Middle frontal gyrus (tissue), 1 donor: ENCODE results near the gene BLVRA.

Source experiments
- DNase-seq: peaks from one replicate; pipeline ENCODE4 v3.0.0-alpha.2; 2015; ENCODE audit warnings: low spot score; ENCODE audit errors: extremely low spot score

BLVRA gene

DNA sequence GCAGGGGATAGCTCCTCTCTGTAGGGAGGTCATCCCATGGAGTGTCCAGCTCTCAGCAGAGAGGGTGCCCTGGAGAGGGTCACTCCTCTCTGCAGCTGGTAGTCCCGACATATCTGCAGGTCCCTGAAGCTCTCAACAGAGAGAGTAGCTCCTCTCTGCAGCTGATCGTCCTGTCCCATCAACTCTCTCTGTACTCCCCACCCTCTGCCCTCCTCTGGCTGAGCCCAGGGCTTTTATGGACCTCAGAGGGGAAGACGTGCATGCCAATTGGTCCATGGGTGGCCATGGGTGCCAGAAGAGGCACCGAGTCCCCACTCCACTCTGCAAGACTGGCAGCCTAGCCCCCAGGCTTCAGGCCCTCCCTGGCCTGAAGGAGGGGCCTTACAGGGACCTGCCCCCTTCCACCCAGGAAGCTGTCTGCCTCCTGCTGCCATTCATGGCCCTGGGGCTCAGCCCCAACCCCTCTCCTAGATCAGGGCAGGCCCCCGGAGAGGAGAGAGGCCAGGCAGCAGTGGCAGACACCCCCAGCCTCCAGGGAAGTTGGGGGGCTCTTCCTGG is 9.0 kb upstream of the BLVRA start:
- DNase-seq: no peak

DNA sequence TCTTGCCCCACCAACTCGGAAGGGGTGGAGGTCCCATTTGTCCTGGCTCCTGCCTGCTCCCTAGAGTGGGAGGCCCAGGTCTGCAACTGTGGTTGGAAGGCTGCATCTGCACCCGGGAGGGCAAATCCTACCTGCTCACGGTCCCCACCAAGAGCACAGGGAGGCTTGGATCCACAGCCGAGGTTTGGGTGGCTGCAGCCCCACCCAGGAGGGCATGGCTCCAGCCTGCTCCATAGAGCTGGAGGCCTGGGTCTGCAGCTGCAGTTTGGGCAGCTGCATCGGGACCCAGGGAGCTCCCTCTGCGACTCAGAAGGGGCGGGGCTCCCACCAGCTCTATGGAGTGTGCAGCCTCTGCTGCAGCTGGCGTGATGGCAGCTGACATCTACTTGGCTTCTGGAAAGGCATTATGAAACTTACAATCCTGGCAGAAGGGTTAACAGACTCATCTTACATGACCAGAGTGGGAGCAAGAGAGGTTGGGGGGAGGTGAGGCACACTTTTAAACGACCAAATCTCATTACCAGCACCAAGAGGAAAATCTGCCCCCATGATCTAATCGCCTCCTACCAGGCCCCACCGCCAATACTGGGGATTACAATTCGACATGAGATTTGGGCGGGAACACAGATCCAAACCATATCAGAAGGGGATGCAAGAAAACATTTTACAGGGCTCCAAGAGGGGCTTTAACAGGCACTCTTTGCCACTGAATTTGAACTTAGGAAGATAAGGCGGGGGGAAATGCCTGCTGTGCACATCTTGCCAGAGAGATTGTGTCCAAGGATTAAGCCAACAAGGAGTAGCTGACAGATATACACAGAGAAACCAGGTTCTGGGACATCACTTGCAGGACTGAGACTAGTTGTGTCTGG is 8.2 kb upstream of the BLVRA start:
- DNase-seq: no peak

DNA sequence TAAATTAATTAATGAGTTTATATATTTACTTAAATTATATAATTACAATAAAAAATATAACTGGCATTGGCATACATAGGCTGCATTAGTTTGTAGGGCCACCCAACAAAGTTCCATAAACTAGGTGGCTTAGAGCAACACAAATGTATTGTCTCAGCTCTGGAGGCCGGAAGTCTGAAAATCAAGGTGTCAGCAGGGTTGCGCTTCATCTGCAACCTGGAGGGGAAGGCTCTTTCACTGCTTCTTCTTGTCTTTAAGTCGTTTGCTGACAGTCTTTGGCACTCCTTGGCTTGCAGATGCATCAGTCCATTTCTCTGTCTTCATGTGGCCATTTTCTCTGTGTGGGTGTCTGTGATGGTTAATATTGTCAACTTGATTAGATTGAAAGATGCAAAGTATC is 6.1 kb upstream of the BLVRA start:
- no peak for DNase-seq

DNA sequence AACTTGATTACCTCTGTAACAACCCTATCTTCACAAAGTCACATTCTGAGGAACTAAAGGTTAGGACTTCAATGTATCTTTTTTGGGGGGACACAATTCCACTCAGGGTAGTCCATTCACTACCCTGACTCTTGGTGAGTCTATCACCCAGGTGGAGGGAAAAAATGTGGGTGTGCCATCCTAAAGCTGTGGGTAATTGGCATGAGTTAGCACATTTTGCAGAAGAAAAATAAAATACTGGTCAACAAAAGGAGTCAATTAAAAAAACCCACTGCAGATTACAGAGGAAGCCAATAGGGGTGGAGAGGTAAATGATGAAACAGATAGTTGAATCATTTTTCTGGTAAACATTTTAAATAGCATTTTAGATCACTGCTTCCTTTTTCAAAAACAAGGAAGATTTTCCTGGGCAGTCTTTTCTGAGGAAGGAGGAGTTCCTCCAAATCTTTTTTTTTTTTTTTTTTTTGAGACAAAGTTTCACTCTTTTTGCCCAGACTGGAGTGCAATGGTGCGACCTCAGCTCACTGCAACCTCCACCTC is 5.1 kb upstream of the BLVRA start:
- DNase-seq: no peak

DNA sequence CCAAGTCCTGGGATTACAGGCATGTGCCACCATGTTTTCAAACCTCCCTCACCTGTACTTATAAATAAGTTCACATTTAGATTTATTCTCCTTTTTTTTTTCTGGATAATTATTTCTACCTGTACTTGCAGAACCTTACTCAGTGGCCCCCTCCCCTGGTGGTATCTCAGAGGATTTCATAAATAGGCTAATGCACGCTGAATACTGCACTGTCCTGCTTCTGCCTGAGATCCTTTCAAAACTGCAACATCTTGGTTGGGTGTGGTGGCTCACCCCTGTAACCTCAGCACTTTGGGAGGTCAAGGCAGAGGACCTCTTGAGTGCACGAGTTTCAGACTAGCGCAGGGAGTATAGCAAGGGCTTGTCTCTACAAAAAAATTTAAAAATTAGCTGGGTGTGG is 4.6 kb upstream of the BLVRA start:
- no peak for DNase-seq

DNA sequence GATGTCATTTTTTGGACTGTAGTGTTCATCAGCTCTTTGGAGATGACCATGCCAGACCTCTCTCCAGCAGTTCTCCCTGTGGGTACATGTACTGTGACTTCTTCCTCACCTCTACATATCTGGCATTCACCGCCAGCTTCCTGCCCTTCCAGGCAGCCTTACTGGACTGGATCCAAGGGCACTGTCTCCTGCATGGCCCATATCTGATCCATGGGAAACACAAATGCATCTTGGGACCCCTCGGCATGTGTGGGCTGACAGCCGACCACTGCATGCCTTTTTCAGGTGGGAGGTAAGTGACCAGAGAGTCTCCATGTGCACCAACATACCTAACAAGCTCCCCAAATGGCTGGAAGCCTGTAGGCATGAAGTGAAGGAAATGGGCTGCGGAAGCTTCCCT is 3.9 kb upstream of the BLVRA start:
- no peak for DNase-seq

DNA sequence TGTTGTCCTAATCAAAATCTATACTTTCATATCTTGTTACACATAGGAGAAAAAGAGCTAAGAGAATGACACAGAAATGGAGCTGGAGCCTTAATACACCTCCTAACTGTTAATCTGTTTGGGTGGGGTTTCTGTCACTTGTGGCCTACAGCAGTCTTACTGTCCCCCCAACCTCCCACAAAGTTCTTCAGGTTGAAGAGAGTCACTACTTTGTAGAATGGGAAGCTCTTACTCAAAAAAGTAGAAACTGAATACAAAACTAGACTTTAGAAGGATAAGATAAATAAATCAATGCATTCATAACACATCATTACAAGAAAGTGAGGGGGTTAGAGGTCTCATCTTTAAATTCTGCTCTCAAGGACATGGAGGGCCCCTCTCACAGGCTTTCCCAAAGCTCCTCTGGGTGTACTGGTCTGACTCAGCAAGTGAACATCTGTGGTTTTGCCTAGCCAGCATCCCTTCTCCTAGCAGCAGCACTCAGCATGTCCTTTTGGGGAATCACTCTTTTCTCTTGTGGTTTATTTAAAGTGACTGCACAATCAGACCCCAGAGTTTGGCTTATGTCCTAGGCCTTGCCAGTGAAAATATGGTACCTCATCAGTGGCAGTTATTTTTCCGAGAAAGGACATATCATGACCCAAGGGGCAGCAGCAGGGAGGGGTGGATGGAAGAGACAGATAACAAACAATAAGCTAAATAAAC is 2.0 kb upstream of the BLVRA start:
- DNase-seq: no peak

DNA sequence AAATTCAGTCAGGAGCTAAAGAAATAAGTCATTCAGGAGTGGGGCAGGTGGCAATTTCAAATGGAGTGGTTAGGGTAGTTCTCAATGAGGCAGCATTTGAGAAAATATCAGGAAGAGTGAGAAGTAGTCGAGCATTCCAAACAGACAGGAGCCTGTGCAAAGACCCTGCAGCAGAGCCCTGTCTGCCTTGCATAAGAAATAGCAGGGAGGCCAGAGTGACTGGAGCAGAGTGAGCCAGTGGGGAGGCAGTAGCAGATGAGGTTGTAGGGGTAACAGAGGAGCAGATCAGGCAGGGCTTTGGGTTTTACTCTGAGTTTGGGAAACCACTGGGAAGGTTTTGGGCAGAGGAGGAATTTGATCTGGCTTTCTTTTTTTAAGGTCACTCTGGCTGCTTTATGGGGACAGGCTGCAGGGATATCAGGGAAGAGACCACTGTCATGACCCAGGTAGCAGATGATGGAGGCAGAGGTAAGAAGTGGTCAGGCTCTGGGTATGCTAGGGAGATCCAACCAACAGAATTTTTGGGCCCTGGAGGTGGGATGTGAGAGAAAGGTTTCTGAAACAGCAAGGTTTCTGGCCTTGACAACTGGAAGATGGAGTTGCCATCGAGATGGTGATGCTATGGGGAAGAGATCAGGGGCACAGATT is 1.3 kb upstream of the BLVRA start:
- no peak for DNase-seq

DNA sequence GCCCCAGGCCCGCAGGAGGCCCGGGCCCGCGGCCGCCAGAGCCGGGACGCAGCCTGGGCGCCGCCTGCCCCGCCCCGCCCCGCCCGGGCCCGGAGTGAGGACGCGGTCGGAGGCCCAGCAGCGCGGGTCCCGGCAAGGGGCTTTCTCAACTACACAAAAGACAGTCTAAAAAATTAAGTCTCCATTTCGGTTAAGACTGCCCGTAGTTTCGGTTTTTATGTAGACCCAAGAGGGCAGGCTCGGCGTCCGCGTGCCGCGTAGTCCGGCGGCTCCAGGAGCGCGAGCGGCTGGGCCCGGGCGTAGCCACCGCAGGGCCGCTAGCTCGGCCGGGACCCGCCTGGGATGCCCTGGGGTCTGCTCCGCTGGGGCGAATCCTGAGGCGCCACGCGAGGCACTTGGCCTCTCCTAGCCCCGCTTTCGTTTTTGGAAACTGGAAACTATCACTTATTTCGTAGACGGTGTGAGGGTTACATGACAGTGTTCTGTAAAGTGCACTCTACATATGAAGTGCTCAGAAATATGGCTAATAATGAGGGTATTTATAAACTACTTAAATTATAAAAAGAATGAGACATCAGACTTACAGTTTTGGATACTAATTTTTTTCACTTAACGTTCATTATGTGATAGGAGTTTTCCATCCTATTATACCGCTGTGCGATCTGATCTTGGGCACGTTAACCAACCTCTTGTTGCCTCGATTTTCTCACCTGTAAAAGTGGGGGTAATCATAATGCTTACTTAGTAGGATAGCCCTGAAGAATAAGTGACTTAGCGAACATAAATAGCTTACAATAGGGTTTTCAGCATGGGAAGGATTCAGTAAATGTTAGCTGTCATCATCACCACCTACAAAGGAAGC is 573 bp downstream of the BLVRA start:
- no peak for DNase-seq

DNA sequence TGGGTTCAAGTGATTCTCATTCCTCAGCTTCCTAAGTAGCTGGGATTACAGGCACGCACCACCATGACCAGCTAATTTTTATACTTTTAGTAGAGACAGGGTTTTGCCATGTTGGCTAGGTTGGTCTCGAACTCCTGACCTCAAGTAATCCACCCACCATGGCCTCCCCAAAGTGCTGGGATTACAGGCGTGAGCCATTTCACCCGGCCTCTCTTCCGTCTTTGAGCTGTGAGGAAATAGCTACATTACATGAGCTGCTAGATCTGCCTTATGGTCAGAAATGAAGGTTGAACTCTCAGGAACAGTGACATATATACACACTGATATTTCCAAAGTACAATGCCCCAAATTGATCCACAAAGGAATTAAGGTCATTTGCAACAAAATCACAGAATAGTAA is 2.4 kb downstream of the BLVRA start:
- DNase-seq: no peak

DNA sequence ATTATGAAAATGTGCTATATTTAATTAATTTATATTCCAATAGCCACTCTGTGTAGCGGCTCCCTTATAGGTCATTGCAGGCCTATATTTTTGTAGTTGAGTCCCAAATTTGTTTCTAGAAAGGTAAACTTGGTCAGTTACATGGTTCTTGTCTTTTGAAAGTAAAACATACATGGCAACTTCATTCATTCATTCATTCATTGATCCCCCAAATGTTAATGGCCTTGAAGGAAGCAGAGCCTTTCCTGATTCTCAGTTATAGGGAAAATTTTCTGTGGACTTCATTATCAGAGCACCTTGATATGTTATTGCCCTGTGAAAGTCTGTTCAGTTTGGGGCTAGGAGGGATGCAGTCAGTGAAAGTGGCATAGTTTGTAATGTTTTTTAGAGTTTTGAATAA is 2.9 kb downstream of the BLVRA start:
- no peak for DNase-seq

DNA sequence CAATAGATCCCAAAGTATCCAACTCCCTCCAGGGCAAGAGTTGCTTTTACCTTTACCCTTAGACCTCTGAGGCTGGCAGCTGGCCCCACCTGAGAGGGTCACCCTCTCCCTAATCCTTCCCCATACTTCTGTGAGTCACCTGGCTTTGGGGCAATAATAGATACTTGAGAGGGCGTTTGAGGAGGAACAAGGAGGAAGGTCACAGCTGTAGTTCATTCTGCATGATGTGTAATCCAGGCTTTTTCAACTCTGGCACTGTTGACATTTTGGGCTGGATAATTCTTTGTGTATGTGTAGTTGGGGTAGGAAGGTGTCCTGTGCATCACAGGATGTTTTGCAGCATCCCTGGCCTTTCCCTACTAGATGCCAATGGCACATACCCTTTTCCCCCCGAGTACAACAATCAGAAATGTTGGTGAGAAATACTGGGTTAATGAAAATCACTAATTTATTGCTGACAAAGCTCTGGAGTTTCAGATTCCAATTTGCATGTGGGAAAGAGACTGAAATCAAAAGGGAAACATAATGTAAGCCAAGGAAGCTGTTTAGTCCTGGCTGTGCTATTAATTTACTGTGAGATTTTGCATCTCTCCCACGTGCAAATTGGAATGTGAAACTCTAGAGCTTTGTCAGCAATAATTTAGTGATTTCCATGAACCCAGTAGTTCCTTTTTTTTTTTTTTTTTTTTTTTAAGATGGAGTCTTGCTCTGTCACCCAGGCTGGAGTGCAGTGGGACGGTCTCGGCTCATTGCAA is 3.6 kb downstream of the BLVRA start:
- no peak for DNase-seq

DNA sequence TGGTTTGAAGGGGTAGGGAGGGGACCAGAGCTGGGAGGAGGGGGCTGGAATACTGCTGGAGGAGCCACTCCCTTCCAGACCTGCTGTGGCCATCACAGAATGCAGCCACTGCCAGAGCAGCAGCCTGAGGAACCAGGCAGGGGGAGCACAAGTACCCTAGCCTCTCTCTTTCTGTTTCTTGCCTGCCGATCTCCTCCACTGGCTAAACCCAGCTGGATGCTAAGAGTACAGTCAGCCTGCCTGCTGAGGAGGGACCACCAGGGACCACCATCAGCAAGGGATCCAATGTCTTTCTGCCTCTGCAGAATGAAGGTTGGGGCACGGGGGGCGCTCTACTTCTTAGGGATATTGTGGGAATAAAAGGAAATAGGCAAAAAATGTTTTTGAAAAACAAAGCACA is 4.7 kb downstream of the BLVRA start:
- no peak for DNase-seq

DNA sequence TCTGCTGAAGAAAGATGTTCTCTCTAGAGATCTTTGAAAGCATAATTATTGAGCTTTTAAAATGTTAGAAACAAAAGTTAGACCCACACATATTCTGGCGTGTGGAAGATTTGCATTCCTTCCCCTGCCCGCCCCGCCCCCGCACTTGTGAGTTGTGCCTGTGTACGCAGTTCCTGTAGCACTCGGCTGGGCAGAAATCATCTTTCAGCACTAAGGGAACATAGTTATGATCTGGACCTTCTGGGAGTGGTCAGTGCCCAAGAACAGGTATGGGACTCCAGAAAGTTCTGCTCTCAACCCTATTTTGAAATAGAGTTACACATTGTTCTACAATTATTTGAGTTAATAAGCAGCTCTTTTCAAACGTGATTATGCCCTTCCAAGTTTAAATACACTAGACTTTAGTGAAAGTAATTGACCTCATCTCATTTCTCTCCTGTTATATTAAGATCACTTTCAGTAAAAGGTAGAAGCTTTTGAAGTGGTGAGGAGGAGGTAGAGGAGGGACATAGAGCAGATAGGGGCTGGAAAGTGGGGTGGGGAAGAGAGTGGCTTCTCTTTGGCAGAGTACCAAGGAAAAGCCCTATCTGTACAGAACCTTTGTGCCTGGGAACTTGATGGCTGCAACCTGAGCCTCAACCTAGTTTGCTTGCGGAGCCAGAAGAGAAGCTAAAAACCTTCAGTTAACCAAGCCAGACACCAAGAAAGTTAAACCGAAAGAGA is 5.7 kb downstream of the BLVRA start:
- DNase-seq: no peak

DNA sequence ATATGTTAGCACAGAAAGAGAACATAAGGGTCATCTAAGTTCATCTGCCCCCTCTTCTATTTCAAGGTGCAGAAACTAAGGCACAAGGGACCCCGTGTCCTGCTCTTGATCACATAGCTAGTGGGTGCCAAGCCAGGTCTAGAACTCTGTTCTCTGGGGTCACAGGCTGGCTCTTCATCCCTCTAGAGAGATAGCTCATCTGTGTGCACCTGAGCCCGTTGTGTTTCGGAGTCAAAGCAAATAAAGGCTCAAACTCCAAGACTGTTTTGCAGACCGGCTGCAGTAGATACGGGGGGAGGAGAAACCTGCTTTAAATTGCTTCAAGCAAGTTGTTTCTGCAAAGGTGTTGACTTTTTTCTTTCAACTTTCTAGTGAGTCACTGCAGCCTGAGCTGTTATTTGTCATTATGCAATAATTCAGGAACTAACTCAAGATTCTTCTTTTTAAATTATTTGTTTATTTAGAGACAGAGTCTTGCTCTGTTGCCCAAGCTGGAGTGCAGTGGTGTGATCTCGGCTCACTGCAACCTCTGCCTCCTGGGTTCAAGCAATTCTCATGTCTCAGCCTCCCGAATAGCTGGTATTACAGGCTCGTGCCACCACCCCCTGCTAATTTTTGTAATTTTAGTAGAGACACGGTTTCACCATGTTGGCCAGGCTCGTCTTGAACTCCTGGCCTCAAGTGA is 6.5 kb downstream of the BLVRA start:
- no peak for DNase-seq

DNA sequence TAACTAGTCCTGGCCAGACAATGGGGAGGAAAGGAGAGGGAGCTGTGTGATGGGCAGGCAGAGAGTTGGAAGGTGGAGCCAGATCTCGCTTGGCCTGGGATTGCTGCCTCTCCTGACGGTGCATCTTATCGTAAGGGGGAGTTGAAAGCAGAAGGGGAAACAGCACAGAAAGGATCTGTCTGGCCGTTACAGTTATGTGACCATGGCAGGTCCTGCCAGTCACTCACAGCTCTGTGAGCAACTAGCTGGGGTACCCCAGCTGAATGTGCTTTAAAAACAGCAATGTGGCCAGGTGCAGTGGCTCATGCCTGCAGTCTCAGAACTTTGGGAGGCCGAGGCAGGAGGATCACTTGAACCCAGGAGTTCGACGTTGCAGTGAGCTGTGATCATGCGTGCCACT is 8.1 kb downstream of the BLVRA start:
- DNase-seq: no peak

DNA sequence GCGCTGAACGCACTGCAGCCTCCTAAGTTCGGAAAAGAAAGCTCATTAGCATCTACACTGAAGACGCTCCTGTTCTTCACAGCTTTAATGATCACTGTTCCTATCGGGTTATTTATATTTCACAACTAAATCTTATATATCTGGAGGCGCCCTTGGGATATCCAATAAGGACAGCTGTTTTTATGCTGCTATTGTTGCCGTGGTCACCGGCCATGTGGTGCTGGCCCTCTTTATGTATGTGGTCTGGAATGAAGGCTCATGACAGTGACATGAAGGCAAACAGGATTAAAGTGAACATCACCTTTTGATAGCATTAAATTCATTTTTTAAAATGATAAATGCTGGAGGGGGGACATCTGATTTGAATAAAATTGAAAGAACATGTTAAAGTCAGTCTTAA is 8.8 kb downstream of the BLVRA start:
- DNase-seq: no peak

DNA sequence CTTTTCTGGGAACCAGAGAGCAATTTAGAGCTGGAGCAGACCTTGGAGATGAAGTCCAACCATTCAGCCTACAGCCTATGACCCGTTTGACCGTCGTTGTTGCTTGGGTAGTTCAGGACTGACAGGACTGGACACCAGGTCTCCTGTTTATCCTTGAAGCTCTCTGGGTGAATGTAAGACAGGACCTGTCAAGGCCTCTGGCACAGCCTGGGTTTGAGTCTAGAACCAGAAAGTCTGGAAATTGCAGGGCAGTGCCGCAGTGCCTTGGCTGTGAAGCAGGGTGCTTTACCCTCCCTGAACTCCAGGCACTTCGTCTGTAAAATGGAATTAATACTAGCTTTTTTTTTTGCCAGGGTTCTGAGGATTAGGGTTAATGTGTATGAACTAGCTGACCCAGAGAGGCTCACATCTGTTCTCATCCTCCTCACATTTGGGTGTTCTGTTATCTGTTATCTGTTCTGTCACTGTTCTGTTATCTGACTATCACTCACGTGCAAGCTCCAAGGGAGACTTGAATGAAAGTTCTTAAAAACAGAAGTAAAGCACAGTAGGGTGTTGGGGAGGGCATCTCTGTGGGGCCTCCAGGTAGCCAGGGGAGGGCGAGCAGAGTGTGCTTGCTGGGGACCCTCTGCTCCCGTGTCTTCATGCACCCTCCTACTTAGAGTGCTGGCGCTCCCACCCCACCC is 9.9 kb downstream of the BLVRA start:
- no peak for DNase-seq
